NB4 (cell line): ENCODE results near the gene SEC16B.

Experiments used
- CTCF ChIP-seq: IDR thresholded peaks from one replicate; pipeline ENCODE4 v1.5.1; 2012; ENCODE audit warnings: low read depth, low read length
- MYC ChIP-seq: IDR thresholded peaks from 2 replicates; pipeline ENCODE4 v1.6.1; 2011; ENCODE audit warnings: low read depth, low read length
- POLR2A ChIP-seq: IDR thresholded peaks from 2 replicates; pipeline ENCODE4 v1.6.1; 2011; ENCODE audit warnings: mild to moderate bottlenecking; ENCODE audit not compliant: insufficient read length; ENCODE audit errors: extremely low read depth
- TF ChIP-seq, protein P1 (sequence below): IDR thresholded peaks from 2 replicates; pipeline ENCODE4 v1.6.1; 2011; ENCODE audit warnings: low read depth, low read length

- no peak for TF ChIP-seq CTCF
- TF ChIP-seq POLR2A = no peak
- no peak for TF ChIP-seq MYC
- TF ChIP-seq, protein P1, sequence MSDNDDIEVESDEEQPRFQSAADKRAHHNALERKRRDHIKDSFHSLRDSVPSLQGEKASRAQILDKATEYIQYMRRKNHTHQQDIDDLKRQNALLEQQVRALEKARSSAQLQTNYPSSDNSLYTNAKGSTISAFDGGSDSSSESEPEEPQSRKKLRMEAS = no peak
These were observed 3.7 kb upstream of the SEC16B start for GRCh38 chr1:177973585-177973984.
